OCI-LY3 (cell line): ENCODE measurements around the gene PIGC.

Source experiments
- H2AFZ ChIP-seq: fragments of 200-600, 300-600 bp; shearing (Covaris generic); 2 replicates; pipeline ENCODE4 v1.6.0; 2014; ENCODE audit warnings: antibody characterized with exemption, low read depth, low read length
- H3K27ac ChIP-seq: fragments of 200-600, 300-600 bp; sonication (generic); 2 replicates; pipeline ENCODE4 v1.5.1; 2014; ENCODE audit warnings: mild to moderate bottlenecking, low read length, moderate library complexity, mixed read lengths
- H3K27me3 ChIP-seq: fragments of 200-600, 300-600 bp; sonication (generic); 2 replicates; pipeline ENCODE4 v1.6.1; 2014; ENCODE audit warnings: low read depth, low read length, mixed read lengths
- H3K36me3 ChIP-seq: fragments of 200-600, 300-600 bp; sonication (generic); replicated peaks from 2 replicates; pipeline ENCODE3; 2014; ENCODE audit warnings: low read depth, low read length, mixed read lengths
- H3K4me1 ChIP-seq: fragments of 300-600, 200-600 bp; sonication (generic); 2 replicates; pipeline ENCODE4 v1.6.1; 2014; ENCODE audit warnings: low read length, mixed read lengths
- H3K4me2 ChIP-seq: fragments of 200-600, 300-600 bp; sonication (generic); 2 replicates; pipeline ENCODE4 v1.6.1; 2014; ENCODE audit warnings: low read length, mixed read lengths
- H3K4me3 ChIP-seq: fragments of 300-600, 200-600 bp; sonication (generic); 2 replicates; pipeline ENCODE4 v1.5.1; 2014; ENCODE audit warnings: antibody characterized with exemption, mild to moderate bottlenecking, low read length, moderate library complexity
- H3K79me2 ChIP-seq: fragments of 300-600, 200-600 bp; shearing (Covaris generic); 2 replicates; pipeline ENCODE4 v1.6.1; 2014; ENCODE audit warnings: mild to moderate bottlenecking, low read length, mixed read lengths
- H3K9ac ChIP-seq: fragments of 300-600, 200-600 bp; shearing (Covaris generic); 2 replicates; pipeline ENCODE4 v1.6.0; 2014; ENCODE audit warnings: mild to moderate bottlenecking, low read length, moderate library complexity
- H3K9me3 ChIP-seq: fragments of 200-600, 300-600 bp; shearing (Covaris generic); 2 replicates; pipeline ENCODE4 v1.6.1; 2014; ENCODE audit warnings: low read length, mixed read lengths; ENCODE audit not compliant: insufficient read depth
- H4K20me1 ChIP-seq: fragments of 200-600, 300-600 bp; sonication (generic); 2 replicates; pipeline ENCODE4 v1.6.1; 2016; ENCODE audit warnings: low read length, mixed read lengths; ENCODE audit not compliant: insufficient read depth
- EZH2phosphoT487 ChIP-seq: fragments of 200-600 bp; shearing (Covaris generic); IDR thresholded peaks from 2 replicates; pipeline ENCODE4 v1.6.1; 2018; ENCODE audit warnings: antibody characterized with exemption, mixed run types, low read depth
- TF ChIP-seq, protein P1 (sequence below): fragments of 200-600, 300-600 bp; sonication (generic); IDR thresholded peaks from 2 replicates; pipeline ENCODE4 v1.5.1; 2014; ENCODE audit warnings: antibody characterized with exemption, low read length, low read depth

Gene PIGC

DNA sequence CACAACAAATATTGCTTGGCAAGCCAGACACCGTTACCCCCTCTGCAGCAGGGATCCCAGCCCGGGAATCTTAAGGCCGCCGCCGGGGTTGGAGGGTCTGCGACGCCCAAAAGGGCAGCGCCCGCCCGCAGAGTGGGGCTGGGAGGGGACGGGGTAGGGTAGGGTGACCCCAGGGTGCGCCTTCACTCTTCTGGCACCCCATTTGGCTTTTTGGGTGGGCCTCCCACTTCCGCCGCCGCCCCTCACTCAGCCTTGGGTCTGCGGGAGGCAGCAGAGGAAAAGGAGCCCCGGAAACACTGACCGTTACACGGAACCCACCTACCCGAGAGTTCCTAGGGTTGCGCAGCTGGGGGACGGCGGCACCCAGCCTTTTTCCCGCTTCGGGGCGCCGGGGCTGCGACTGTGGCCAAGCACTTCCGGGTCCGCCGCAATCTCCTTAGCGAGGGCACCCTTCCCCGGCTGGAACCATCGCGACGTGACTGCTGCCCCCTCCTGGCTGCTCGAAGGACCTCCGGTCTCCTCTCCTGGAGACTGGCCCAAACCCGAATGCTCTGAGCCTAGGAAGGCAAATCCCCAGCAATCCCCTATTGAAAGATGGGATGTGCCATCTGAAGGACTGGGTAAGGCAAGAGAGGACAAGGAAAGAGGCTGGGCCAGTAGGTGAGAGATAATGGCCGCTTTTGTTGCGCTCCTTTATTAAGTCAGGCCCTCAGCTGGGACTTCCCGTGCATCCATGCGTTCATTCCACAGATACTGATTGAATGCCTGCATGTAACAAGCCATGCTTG lies at the start of gene PIGC:
Gene PIGC, minus strand, starts transcription at position 404 of the 788 bp plus-strand sequence. CDS start 1,447 bp downstream, outside the sequence.
- TF ChIP-seq EZH2phosphoT487: no peak
- TF ChIP-seq, protein P1, sequence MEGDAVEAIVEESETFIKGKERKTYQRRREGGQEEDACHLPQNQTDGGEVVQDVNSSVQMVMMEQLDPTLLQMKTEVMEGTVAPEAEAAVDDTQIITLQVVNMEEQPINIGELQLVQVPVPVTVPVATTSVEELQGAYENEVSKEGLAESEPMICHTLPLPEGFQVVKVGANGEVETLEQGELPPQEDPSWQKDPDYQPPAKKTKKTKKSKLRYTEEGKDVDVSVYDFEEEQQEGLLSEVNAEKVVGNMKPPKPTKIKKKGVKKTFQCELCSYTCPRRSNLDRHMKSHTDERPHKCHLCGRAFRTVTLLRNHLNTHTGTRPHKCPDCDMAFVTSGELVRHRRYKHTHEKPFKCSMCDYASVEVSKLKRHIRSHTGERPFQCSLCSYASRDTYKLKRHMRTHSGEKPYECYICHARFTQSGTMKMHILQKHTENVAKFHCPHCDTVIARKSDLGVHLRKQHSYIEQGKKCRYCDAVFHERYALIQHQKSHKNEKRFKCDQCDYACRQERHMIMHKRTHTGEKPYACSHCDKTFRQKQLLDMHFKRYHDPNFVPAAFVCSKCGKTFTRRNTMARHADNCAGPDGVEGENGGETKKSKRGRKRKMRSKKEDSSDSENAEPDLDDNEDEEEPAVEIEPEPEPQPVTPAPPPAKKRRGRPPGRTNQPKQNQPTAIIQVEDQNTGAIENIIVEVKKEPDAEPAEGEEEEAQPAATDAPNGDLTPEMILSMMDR: peak; percentile 94
- Histone ChIP-seq H3K4me1 (peaks cover 18% of the 10 kb centered on the region), H3K9me3 (no peaks in the 10 kb centered on the region), H2AFZ (peak within 1 kb of the TSS; percentile 93), H3K27ac (peak within 1 kb of the TSS; percentile 41), H3K4me2 (peak within 1 kb of the TSS; percentile 76), H3K27me3 (no peaks in the 10 kb centered on the region), H3K79me2 (peaks cover 29% of the 10 kb centered on the region), H3K4me3 (peak within 1 kb of the TSS; percentile 82), H3K36me3 (peaks cover 14% of the 10 kb centered on the region), H4K20me1 (no peaks in the 10 kb centered on the region), H3K9ac (peak within 1 kb of the TSS; percentile 83)

DNA sequence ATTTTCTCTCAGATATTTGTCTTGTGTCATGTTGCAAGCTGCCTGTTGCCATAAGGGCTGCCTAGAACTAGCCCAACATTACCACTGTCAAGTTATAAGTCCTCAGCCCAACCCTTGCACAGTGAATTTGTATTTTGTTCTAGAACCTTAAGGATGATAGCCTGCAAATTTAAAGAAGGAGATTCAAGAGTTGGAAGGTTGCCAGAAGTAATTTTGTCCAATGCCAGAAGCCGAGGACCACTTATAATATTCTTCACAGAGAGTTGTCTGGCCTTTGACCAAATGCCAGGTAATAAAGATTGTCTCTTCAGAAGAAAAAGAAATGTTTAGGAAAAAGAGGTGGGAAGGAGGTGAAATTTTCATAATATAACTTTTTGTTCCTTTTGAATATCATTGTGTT lies 48.6 kb upstream of the PIGC start:
- no peaks in the 10 kb centered on the region for H3K79me2 ChIP-seq
- no peak overlapping the region for H3K4me3 ChIP-seq
- H3K4me1 ChIP-seq: no peaks in the 10 kb centered on the region
- peaks cover 36% of the 10 kb centered on the region for H3K27me3 ChIP-seq
- TF ChIP-seq, protein P1: no peak
- TF ChIP-seq EZH2phosphoT487: no peak
- H2AFZ ChIP-seq: no peak overlapping the region
- H3K4me2 ChIP-seq: no peak overlapping the region
- no peak overlapping the region for H3K27ac ChIP-seq
- H3K9ac ChIP-seq: no peak overlapping the region
- no peaks in the 10 kb centered on the region for H4K20me1 ChIP-seq
- no peaks in the 10 kb centered on the region for H3K9me3 ChIP-seq
- H3K36me3 ChIP-seq: no peaks in the 10 kb centered on the region

DNA sequence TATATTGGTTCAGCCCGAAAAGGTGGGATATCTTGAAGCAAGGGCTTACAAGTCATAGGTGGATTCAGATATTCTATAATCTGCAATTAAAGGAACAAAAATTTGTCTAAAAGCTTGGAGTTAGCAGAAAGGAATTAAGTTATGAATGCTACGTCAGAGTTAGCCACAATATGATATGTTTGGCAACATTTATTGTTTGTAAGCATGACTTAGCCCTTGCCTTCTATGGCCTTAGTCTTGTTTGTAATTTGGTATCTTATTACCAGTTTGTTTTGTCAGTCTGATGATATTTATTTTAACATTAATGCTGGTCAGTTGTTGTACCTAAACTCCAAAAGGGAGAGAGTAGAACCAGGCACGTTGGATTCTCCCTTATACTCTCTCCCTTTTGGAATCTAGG lies 46.0 kb upstream of the PIGC start:
- no peak overlapping the region for H3K4me2 ChIP-seq
- no peak overlapping the region for H3K27ac ChIP-seq
- no peak overlapping the region for H2AFZ ChIP-seq
- H3K4me3 ChIP-seq: no peak overlapping the region
- peaks cover 57% of the 10 kb centered on the region for H3K27me3 ChIP-seq
- no peaks in the 10 kb centered on the region for H3K36me3 ChIP-seq
- H3K79me2 ChIP-seq: no peaks in the 10 kb centered on the region
- no peak overlapping the region for H3K9ac ChIP-seq
- no peaks in the 10 kb centered on the region for H3K4me1 ChIP-seq
- H3K9me3 ChIP-seq: no peaks in the 10 kb centered on the region
- no peaks in the 10 kb centered on the region for H4K20me1 ChIP-seq
- no peak for TF ChIP-seq EZH2phosphoT487
- TF ChIP-seq, protein P1: no peak

DNA sequence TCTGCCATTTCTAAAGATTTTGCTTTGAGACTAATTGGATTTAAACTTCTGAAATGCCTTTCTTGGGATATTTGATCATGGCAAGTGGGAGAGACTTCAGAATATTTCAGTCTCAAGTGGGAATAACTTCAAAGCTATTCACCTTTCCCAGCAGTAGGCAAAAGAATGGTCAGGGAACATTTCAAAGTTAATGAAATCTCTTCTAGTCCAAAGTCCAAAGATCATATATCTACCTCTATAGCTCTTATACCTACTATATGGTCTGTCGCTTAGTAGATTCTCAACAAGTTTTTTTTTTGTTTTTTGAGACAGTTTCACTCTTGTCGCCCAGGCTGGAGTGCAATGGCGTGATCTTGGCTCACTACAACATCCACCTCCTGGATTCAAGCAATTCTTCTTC lies 44.5 kb upstream of the PIGC start:
- Histone ChIP-seq H3K4me2 (no peak overlapping the region), H3K79me2 (no peaks in the 10 kb centered on the region), H3K36me3 (no peaks in the 10 kb centered on the region), H3K9me3 (no peaks in the 10 kb centered on the region), H3K27me3 (peaks cover 64% of the 10 kb centered on the region), H4K20me1 (no peaks in the 10 kb centered on the region), H3K4me1 (no peaks in the 10 kb centered on the region), H3K27ac (no peak overlapping the region), H3K9ac (no peak overlapping the region), H2AFZ (no peak overlapping the region), H3K4me3 (no peak overlapping the region)
- TF ChIP-seq, protein P1: no peak
- no peak for TF ChIP-seq EZH2phosphoT487
